Loucy (cell line): ENCODE data around the gene LRG1.

ENCODE experiments used
- H2AFZ ChIP-seq: fragments of 200-600 bp; sonication (generic); 2 replicates; pipeline ENCODE4 v1.6.0; 2016; ENCODE audit warnings: antibody characterized with exemption, mild to moderate bottlenecking, low read length, moderate library complexity
- H3F3A ChIP-seq: fragments of 200-600 bp; 2 replicates; pipeline ENCODE4 v1.6.0; 2016; ENCODE audit warnings: antibody characterized with exemption, low read depth, mild to moderate bottlenecking
- H3K27me3 ChIP-seq: fragments of 200-600 bp; sonication (generic); 2 replicates; pipeline ENCODE4 v1.6.1; 2014; ENCODE audit warnings: low read length, mild to moderate bottlenecking; ENCODE audit not compliant: insufficient read depth, poor library complexity, severe bottlenecking
- H3K36me3 ChIP-seq: fragments of 200-600 bp; sonication (generic); 2 replicates; pipeline ENCODE4 v1.6.1; 2016; ENCODE audit warnings: low read length; ENCODE audit not compliant: insufficient read depth
- H3K4me1 ChIP-seq: fragments of 200-600 bp; sonication (generic); 2 replicates; pipeline ENCODE4 v1.5.1; 2014; ENCODE audit warnings: low read length, mild to moderate bottlenecking; ENCODE audit not compliant: insufficient read depth, poor library complexity, severe bottlenecking
- H3K4me2 ChIP-seq: fragments of 200-600 bp; sonication (generic); 2 replicates; pipeline ENCODE4 v1.6.0; 2014; ENCODE audit warnings: antibody characterized with exemption, low read length, low read depth, mild to moderate bottlenecking; ENCODE audit not compliant: poor library complexity, severe bottlenecking
- H3K4me3 ChIP-seq: fragments of 200-600 bp; sonication (generic); 2 replicates; pipeline ENCODE4 v1.5.1; 2014; ENCODE audit warnings: low read length, mild to moderate bottlenecking, mixed read lengths; ENCODE audit not compliant: poor library complexity, severe bottlenecking
- H3K79me2 ChIP-seq: fragments of 200-600 bp; sonication (generic); 2 replicates; pipeline ENCODE4 v1.6.1; 2014; ENCODE audit warnings: low read length; ENCODE audit not compliant: insufficient read depth
- H3K9ac ChIP-seq: fragments of 200-600 bp; sonication (generic); 2 replicates; pipeline ENCODE4 v1.6.0; 2014; ENCODE audit warnings: mild to moderate bottlenecking, low read depth, low read length, moderate library complexity; ENCODE audit not compliant: poor library complexity, severe bottlenecking
- H3K9me2 ChIP-seq: fragments of 200-600 bp; sonication (generic); replicated peaks from 2 replicates; pipeline ENCODE4 v1.6.1; 2016; ENCODE audit warnings: low read depth, low read length, mixed read lengths
- H3K9me3 ChIP-seq: fragments of 200-600 bp; sonication (generic); 2 replicates; pipeline ENCODE4 v1.6.1; 2014; ENCODE audit warnings: mild to moderate bottlenecking, antibody characterized with exemption, low read length, low read depth; ENCODE audit not compliant: insufficient read depth
- H4K20me1 ChIP-seq: fragments of 200-600 bp; sonication (generic); 2 replicates; pipeline ENCODE4 v1.6.0; 2014; ENCODE audit warnings: antibody characterized with exemption, low read length, mild to moderate bottlenecking; ENCODE audit not compliant: insufficient read depth, poor library complexity, severe bottlenecking
- EZH2phosphoT487 ChIP-seq: fragments of 200-600 bp; IDR thresholded peaks from 2 replicates; pipeline ENCODE4 v1.6.1; 2018; ENCODE audit warnings: antibody characterized with exemption, mild to moderate bottlenecking, moderate library complexity, borderline replicate concordance
- TF ChIP-seq, protein P1 (sequence below): fragments of 200-600 bp; sonication (generic); conservative IDR thresholded peaks from 2 replicates; pipeline ENCODE4 v1.5.1; 2014; ENCODE audit warnings: mild to moderate bottlenecking, antibody characterized with exemption, low read length

Gene LRG1

DNA sequence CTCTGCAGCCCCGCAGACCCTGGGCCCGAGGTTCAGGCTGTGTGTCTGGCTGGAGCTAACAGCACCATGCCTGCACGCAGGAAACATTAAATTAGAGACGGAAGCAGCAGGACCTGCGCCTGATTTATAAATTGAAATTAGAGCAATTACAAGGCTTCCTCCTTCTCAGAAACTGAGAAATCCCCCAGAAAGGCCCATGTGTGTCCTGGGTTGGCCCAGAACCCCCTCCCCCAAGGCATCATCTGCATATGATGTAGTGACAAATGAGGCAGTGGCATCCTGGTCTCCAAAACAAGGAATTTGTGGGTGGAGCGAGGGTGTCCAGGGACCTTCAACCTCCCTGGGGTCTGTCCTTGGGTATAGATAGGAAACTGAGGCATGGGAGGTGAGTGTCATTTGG lies 46.9 kb upstream of the LRG1 start:
- TF ChIP-seq EZH2phosphoT487 = no peak
- TF ChIP-seq, protein P1, sequence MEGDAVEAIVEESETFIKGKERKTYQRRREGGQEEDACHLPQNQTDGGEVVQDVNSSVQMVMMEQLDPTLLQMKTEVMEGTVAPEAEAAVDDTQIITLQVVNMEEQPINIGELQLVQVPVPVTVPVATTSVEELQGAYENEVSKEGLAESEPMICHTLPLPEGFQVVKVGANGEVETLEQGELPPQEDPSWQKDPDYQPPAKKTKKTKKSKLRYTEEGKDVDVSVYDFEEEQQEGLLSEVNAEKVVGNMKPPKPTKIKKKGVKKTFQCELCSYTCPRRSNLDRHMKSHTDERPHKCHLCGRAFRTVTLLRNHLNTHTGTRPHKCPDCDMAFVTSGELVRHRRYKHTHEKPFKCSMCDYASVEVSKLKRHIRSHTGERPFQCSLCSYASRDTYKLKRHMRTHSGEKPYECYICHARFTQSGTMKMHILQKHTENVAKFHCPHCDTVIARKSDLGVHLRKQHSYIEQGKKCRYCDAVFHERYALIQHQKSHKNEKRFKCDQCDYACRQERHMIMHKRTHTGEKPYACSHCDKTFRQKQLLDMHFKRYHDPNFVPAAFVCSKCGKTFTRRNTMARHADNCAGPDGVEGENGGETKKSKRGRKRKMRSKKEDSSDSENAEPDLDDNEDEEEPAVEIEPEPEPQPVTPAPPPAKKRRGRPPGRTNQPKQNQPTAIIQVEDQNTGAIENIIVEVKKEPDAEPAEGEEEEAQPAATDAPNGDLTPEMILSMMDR = no peak
- no peaks in the 10 kb centered on the region for H3K9me2 ChIP-seq
- H3K4me1 ChIP-seq = peaks cover 5% of the 10 kb centered on the region
- H3K79me2 ChIP-seq = no peaks in the 10 kb centered on the region
- no peaks in the 10 kb centered on the region for H3K9me3 ChIP-seq
- H3K27me3 ChIP-seq = no peaks in the 10 kb centered on the region
- no peak overlapping the region for H3K4me2 ChIP-seq
- no peak overlapping the region for H2AFZ ChIP-seq
- no peak overlapping the region for H3K9ac ChIP-seq
- H4K20me1 ChIP-seq = no peaks in the 10 kb centered on the region
- H3F3A ChIP-seq = no peaks in the 10 kb centered on the region
- H3K36me3 ChIP-seq = no peaks in the 10 kb centered on the region
- H3K4me3 ChIP-seq = no peak overlapping the region

GRCh38 chr19:4586245-4586644 lies 46.4 kb upstream of the LRG1 start:
- Histone ChIP-seq H2AFZ (no peak overlapping the region), H3K9me3 (no peaks in the 10 kb centered on the region), H3K9ac (no peak overlapping the region), H4K20me1 (no peaks in the 10 kb centered on the region), H3F3A (no peaks in the 10 kb centered on the region), H3K4me3 (no peak overlapping the region), H3K4me1 (peaks cover 5% of the 10 kb centered on the region), H3K9me2 (no peaks in the 10 kb centered on the region), H3K27me3 (no peaks in the 10 kb centered on the region), H3K4me2 (no peak overlapping the region), H3K36me3 (no peaks in the 10 kb centered on the region), H3K79me2 (no peaks in the 10 kb centered on the region)
- TF ChIP-seq, protein P1 = no peak
- no peak for TF ChIP-seq EZH2phosphoT487

DNA sequence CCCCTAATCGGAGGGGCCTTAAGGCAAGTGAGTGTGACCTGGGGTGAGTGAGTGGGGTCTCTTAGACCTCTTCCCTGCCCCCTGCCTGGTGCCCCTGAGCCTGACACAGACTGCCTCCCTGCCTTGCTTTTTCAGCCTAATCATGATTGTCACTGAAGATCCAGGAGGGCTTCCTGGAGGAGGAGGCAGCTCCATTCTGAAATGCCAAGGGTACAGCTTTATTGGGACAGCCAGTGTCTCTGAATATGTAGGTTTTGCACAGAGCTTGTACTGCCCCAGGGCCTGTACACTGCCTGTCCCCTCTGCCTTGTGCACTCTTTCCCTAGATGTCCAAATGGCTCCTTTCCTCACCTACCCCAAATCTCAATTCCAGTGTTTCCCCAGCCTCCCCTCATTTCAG lies 45.7 kb upstream of the LRG1 start:
- Histone ChIP-seq H3K79me2 (no peaks in the 10 kb centered on the region), H3K4me3 (no peak overlapping the region), H3K4me2 (no peak overlapping the region), H3K9ac (no peak overlapping the region), H3K36me3 (no peaks in the 10 kb centered on the region), H3F3A (no peaks in the 10 kb centered on the region), H3K27me3 (no peaks in the 10 kb centered on the region), H2AFZ (no peak overlapping the region), H3K4me1 (peaks cover 8% of the 10 kb centered on the region), H3K9me3 (no peaks in the 10 kb centered on the region), H3K9me2 (no peaks in the 10 kb centered on the region), H4K20me1 (no peaks in the 10 kb centered on the region)
- no peak for TF ChIP-seq EZH2phosphoT487
- TF ChIP-seq, protein P1 = no peak
